Sigmoid colon (tissue), 4 donors: Measurements from ENCODE around the gene SUCLA2.

Experiments used
- EP300 ChIP-seq, 4 donors: sonication (generic); formaldehyde crosslinking; IDR thresholded peaks; one replicate each; pipeline ENCODE4 v1.6.1; 2017; ENCODE audit warnings: antibody characterized with exemption in 4 of 4
- POLR2A ChIP-seq, 2 donors: fragments of 450-650 bp; IDR thresholded peaks; one replicate each; pipeline ENCODE4 v1.6.1; 2016; ENCODE audit warnings: antibody characterized with exemption in 2 of 2, mild to moderate bottlenecking in 2 of 2, moderate library complexity in 2 of 2
- POLR2AphosphoS5 ChIP-seq, 4 donors: sonication (generic); formaldehyde crosslinking; IDR thresholded peaks; one replicate each; pipeline ENCODE4 v1.6.1; 2017; ENCODE audit warnings: antibody characterized with exemption in 4 of 4
- TF ChIP-seq, protein P1 (sequence below), 4 experiments: fragments of 450-650 bp in 3 of 4; fragments of 200-600 bp in 1 of 4; IDR thresholded peaks; one replicate each; pipeline ENCODE4 v1.5.1; 2016 to 2019; ENCODE audit warnings: antibody characterized with exemption in 4 of 4, mild to moderate bottlenecking in 3 of 4, moderate library complexity in 2 of 4

DNA sequence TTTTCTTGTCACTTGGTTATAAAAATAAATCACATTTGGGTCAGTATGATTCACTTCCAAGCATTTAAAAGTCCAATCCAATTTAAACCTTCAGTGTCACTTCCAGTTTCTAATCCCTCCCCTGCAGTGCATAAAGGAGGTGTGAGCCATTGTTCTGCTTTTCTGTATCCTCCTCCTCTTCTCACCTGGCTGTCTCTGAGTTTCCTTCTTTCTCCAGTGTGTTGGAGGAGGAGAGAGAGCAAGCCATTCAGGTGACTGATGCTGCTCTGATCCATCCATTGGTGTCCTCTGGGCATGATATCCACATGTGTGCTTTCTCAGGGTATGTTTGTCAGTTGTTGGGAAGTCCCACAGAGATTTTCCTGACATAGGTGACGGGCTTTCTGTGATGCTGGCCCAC, 37.7 kb upstream of the SUCLA2 start:
- TF ChIP-seq, protein P1, sequence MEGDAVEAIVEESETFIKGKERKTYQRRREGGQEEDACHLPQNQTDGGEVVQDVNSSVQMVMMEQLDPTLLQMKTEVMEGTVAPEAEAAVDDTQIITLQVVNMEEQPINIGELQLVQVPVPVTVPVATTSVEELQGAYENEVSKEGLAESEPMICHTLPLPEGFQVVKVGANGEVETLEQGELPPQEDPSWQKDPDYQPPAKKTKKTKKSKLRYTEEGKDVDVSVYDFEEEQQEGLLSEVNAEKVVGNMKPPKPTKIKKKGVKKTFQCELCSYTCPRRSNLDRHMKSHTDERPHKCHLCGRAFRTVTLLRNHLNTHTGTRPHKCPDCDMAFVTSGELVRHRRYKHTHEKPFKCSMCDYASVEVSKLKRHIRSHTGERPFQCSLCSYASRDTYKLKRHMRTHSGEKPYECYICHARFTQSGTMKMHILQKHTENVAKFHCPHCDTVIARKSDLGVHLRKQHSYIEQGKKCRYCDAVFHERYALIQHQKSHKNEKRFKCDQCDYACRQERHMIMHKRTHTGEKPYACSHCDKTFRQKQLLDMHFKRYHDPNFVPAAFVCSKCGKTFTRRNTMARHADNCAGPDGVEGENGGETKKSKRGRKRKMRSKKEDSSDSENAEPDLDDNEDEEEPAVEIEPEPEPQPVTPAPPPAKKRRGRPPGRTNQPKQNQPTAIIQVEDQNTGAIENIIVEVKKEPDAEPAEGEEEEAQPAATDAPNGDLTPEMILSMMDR (IDR thresholded peaks at IDR 0.05): no peak
- TF ChIP-seq POLR2A (IDR thresholded peaks at IDR 0.05): no peak
- TF ChIP-seq EP300 (IDR thresholded peaks at IDR 0.05): no peak
- TF ChIP-seq POLR2AphosphoS5 (IDR thresholded peaks at IDR 0.05): no peak
